GDM1 (cell line): ENCODE data around the gene SPOCK1.

ENCODE experiments used
- DNase-seq: peaks from one replicate; lab custom pipeline; 2025; lab: John Stamatoyannopoulos, UW

The SPOCK1 gene

DNA sequence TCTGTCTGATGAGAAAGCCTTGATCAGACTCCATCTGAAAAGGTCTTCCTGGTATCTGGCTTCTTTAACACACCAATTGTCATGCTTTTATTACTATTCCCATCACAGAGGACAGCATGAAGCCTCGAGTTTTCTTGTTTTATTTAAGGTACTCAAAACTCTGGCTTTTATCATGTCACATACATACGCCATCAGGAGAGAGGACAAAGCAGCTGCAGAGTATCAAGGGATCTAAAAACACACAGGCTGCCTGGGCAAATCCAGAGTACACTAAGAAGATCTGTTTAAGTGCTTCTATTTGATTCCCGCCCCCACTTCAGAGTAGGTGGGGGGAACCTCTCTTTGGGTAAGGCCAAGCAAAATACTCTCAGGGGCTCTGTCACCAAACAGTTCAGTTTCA is 277.2 kb downstream of the SPOCK1 start:
- no peak for DNase-seq

DNA sequence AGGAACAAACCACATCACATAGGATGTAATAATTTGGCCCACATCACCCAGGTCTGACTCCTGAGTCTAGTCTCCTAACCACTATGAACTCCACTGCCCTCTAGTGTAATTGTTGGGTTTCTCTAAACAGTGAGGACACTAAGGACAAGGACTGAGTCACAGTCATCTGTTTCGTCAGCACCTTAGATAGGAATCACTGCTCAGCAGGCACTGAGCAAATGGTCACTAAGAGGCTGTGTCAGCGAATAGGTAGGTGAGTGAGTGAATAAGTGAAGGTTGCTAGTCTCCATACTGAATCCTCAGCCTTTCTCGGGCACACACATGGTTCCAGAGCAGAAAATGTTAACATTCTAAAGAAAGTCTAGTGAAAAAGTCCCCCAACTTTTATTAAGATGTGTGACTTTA is 278.6 kb downstream of the SPOCK1 start:
- no peak for DNase-seq

DNA sequence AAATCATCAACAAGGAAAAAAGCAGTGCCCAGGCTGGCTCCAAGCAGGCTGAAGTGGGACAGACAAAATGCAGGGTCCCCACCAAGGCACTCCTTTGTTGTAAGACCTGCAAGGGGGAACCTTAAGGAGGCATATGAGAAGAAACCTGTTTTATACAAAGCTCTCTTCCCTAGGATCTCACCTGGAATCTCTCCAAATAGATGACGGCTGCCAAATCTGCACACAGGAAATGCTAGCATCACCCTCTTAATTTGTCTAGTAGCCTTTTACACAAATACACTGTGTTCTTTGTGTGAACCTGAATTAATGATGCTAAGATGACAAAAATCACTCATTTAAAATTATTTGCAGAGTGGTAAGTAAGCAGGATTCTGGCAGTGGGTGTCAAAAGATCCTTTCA is 280.2 kb downstream of the SPOCK1 start:
- DNase-seq, result no peak

DNA sequence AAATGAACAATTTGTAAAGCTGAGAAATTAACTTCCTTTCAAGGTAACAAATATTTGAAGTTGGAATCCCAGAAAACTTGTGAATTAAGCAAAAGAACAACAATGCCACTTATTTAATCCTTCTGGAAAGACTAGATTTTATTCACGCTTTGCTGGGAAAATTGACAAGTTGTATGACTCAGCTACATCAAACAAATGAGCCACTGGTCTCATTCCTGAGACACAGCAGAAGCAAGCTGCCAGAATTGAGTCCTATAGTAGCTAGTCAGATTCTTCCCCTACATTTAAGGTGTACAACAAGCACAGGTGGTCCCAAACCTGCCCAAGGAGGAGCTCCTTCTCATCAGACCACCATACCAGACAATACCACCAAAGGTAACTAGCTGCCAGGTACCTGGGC is 280.7 kb downstream of the SPOCK1 start:
- no peak for DNase-seq

DNA sequence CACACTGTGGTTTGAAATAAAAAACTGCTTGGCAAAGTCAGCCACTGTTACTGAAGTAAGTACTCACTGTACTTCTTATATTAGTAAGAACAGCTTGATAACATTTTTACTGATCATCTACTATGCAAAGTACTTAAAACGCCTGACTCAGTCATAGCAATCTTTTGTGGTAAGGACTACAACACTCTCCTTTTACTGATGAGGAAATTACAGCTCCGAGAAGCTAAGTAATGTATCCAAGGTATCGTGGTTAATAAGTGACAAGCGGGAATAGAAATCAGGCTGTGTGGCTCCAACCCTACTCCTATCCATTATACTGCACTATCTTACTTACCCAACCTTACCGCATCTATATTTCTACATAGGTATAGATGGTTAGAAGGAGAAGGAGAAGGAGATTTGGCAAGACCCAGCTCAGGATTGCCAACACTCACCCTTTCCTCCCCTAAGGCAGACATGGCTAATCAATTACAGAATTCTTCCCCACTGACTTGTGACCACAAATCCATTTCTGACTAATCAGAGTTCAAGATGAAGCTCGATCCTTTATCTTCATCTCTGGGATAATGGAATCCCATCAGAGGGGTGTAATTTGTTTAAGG is 281.4 kb downstream of the SPOCK1 start:
- DNase-seq, result no peak

DNA sequence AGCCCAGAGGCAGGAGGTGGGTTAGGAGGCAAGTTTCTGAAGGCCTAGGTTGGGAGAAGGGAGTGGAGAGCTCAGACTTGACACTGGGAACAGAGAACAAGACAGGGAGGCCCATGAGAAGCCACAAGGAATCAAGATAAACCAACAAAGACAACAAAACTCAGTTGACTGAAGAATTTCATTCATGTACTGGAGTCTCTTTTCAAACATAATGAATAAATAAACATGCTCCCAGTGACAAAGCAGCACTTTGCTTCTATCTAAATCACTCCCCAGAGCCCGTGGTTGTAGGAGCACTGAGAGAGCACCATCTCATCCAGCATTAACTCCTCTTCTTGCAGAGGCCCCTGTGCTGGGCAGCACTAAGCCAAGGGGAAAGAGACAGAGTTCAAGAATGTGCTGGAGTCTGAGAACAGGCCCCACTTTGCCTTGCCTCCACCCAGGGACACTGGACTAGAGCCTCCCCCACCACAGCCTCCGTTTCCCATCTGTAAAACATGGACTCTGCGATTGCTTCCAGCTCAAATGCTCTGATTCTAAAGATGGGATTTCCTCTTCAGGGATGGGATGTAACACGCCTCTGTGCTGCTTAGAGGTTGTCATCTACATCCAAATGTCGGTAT is 282.0 kb downstream of the SPOCK1 start:
- no peak for DNase-seq

DNA sequence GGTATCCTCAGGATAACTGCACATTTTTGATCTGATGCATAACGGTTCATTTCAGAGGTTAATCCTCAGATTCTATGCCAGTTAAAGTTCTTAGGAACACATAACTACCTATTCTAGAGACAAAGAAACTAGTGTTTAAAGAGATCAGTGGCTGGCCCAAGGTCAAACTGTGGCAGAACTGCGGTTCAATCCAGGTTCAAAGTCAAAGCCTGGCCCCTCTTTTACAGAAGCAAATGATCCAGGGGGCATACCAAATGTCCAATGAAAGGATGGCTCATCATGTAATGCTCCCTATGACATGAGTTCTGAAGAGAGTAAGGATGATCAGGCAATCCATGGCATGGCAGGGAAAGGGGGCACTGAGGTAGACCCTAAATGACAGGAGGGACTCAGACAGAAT is 283.3 kb downstream of the SPOCK1 start:
- DNase-seq, result no peak

DNA sequence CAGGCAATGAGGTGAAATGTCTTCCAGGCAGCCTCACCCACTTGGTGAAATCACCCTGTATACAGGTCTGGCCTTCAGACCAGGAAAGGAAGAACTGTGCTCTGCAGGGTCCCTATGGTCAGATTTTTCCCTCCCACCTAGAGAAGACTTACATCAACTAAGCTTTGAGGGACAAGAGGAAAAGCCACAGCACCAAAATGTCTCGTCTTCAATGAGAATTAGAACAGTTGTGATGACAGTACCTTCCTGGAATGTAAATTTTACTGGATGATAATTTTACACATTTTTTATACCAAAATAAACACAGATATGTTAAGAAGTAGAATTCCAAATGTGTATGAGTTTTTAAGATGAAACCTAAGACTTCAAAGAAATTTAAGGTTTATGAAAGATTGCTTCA is 283.9 kb downstream of the SPOCK1 start:
- DNase-seq, result no peak

DNA sequence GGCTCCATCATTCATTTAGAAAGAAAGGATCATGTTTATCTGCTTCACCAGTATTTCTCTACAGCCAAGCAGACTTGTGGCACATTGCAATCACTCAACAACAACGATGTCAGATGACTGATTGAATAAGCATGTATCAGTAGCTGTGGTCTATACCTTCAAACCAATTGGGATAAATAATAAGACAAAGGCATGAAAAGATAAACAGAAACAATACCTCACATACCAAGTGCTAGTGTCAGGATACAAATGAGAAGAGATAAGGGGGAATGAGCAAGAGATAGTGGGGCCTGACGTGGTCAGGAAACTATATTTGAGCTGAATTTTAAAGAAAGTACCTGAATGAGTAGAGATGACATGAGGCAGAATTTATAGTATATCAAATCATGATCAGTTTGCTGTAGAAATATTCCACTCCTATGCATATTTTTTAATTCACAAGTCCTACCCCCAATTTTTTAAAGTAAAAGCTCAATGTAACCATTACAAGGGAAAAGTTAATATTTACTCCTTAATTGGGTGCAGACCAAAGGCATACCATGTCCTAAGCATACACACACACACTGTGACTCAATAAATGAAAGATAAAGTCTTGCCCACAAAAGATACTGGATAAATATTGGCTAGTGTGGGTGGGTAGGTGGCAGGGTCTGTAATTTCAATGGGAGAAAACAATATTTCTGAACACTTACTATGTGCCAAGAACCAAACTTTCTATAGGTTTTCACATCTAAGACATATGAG is 284.5 kb downstream of the SPOCK1 start:
- DNase-seq, result no peak

DNA sequence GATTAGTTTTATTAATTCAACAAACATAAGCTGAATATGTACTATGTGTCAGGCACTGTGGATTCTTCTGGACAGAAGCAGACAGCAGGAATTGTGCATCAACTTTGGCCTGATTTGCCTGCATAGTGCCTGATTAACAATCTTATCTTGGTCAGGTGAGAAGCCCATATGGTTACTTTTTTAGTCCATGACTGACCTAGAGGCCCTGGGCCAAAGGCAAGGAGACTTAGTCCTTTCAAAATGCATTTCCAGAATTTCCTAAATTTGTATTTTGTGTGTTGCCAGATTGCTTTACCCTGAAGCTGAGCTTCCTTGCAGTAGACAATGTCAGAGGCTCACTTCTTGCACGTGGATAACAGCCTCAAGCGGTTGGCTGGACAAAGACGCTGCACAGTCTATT is 286.7 kb downstream of the SPOCK1 start:
- DNase-seq, result no peak

DNA sequence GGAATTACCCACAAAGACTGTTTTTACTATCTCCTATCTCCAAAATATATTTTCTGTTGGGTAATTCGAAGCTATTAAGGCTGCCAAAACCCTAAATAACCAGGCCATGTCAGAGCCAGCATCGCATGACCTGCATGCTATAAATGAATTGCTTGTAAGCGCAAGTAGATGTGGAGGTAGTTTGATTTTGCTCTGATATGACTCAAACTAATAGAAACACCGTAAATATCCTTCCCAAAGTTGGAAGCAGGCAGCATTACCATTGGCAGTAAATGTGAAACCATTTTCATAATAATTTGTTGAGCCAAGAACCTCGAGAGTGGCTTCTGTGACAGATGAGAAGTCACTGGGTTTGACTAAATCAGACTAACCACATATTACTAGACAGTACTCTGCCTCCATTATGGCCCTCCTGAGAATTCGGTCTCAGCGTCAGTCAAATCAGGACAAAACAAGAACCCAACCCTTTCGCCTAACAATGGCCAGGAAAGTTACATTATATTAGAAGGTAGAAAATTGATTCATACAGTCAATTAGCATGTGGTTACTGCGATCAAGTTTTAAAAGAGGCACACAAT is 289.8 kb downstream of the SPOCK1 start:
- DNase-seq, result no peak

DNA sequence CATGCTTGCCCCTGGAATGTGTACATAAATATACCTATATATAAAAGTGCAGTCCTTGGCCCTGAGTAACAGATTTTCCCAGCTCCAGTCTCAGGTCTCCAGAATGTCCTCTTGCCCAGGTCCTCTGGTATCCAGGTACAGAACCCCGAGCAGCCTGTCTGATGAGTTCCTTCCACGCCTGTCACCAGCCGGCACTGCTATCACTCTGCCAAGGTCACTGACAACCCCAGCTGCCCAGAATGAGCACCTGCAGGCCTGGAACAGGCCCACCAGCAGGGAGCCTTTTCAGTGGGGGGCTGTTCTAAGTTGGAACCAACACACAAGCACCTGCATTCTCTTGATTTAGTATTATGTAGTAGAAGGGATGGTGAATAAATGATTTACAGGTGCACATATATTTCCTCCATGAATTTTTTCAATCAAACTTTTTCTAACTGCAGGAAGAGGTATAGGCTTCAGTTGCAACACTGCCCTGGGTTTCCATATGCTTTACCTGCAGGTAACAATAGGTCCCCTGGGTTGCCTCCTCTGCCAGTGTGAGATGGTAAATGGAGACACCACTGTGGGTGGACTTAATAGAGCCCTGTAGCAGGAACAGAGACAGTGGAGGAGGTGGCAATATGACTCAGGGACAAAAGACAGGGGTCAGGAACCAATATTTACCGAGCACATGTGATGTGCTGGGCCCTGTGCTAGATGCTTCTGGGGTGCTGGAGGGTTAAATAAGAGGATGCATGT is 291.9 kb downstream of the SPOCK1 start:
- DNase-seq, result no peak

DNA sequence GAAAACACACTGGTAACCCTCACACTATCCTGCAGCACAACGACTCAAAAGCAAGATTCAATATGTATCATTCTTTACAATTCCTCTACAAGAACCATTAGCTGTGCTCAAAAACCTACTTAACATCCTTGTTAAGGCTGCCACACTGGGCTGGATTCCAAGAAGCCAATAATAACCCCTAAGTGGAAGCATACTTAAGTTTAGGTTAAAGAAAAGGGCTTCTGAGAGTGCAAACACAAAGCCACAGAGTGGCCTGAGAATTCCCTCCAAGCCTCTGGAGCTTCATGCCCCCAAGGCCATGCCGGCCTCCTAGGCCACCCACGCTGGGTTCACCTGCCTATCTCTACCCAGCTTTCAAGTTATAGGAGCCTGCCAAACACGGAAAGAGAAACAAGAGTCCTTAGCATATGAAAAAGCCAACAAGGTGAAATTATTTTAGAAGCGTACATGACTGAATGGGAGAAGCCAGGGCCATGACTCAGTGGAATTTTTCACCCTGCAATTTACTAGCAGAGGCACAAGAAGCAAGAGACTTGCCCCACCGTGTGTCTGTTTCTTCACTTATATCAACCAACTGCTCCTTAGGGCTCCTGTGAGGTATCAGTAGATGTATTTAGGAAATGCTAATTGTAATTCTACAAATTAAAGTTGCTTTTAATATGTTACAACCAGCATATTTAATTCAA is 293.0 kb downstream of the SPOCK1 start:
- no peak for DNase-seq

DNA sequence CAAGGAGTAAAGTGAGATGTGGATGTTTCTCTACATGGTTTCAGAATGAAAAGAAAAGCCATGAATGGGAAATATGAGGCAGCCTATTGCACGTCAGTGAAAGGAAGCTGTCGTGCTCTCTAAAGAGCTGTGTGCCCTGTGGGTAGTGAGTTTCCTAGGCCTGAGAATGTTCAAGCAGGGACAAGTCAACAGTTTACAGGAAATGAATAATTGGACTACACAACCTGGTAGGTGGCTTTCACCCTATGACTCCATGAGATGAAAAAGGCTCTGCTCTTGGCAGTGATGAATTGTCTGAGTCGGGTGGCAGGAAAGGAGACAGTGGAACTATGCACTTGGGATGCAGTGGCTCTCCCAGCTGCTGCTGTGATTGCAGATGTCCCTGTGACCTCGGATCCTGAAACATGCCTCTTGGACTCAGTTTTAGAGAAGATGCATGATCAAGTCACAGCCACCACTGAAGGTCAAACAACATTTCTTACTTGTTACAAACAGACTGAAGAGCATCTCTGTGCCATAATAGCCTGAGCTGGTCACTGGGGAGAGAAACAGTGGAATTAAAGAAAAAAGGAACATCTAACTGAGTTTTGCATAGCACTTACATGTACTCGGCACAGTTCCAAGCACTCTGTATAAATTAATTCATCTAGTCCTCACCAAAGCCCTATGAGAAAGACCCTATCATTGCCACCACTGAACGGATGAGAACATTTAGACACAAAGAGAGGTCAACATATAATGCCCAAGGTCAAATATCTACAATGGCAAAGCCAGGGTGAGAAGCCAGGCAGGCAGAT is 293.7 kb downstream of the SPOCK1 start:
- no peak for DNase-seq

DNA sequence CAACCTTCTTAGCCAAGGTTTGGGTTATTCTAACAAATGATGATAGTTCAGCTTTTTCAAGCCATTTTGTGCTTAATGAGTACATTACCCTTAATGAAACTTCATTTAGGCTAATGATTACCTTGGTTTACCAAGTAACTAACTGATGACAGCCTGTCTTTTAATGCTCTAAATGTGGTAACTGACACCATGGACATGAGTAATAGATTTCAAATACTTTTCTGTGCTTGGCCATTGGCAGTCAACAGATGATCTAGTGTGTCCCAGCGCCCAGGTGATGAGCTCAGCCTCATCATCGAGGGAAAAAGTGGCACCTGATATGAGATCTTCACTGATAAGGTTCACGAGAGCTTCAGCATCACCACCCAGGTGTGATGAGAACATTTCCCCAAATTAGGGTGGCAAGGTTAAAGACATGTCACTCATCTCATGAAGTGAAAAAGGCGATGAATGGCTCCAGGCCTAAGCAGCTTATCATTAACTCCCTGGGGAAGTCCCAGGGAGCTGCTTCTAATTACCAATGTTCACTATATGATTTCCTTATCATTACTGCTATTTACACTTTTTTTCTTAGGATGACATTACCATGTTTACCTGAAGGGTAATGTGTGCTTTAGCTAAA is 296.0 kb downstream of the SPOCK1 start:
- no peak for DNase-seq

DNA sequence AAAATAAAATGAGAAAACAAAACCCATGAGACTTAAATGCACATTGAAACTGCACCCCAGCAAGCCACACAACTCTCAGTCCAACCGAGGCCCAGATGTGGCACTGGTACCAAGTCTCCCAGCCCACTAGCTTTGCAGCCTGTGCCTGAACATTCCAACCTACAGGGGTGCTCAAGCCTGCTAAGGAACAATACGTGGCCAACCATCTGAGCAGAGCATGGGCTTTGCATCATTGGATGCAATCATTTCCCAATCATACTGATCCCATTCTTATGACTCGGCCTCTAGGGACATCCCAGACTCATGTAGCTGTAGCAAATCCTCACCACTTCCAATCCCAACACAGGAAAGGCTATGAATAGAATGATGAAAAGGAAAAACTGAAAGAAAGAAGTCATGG is 297.2 kb downstream of the SPOCK1 start:
- DNase-seq, result no peak

DNA sequence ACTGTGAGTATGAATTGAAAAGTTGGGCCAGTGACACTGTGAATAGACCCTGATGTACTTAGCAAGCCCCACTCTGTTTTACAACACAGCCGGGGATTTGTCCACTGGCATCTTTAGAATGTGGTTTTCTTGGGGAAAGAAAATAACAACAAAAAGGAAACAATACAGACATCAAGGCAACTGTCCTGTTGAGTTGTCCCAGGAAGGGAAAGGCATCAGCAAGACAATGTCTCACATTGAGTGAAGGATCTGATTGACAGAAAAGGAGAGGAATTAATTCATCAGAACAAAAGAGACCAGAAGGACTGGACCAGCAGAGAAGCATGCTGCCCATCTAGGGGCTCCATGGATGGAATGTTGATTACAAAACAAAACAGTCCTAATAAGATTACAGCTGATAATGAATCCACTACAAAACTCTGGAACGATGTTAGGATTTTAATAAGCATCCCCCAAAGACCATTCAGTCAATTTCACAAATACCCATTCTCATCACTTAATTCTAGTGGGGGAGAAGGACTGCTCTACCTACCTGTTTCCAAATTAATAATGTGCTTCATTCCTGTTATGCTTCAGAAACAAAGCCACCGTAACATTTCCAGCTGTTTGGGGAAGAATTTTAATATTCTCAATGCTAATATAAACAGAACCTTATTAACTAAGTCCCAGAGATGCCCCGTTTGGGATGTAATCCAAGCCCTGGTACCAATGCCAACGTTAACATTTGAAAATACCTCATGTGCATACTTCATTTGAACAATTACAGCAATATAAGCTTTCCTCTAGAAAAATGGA is 298.0 kb downstream of the SPOCK1 start:
- DNase-seq, result no peak

DNA sequence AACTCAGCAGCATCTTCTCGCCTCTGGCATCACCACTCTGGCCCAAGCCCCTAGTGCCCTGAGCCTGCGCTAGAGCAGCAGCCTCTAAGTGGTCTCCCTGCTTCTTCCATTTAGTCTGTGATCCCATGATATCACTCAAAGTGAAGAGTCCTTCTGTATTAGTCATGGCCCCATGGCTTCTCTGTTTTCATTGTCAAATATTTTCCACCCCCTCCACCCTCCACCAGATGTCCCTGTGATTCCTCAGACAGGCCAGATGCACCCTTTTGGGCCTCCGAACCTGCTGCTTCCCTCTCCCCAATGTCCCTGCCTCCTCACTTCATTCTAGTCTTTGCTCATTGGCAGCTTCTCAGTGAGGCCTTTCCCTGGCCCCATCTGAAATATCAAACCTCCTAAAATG is 299.2 kb downstream of the SPOCK1 start:
- no peak for DNase-seq

DNA sequence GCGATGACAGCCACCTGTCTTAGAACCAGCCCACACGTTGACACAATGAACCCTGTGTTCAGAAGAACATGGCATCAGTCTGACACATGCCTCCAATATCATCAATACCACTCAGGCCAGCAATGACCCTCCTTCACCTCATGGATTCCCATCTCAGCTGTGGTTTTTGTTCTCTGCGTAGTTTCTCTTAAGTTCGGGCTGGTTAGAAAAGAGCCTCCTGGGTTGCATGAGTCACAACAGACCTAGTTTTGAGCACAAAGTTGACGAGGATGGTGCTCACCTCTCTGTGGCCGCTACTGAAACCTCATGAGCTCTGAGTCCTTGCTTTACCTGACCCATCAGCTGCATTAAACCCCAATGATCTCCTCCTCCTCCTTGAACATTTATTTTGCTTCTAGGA is 299.9 kb downstream of the SPOCK1 start:
- no peak for DNase-seq

DNA sequence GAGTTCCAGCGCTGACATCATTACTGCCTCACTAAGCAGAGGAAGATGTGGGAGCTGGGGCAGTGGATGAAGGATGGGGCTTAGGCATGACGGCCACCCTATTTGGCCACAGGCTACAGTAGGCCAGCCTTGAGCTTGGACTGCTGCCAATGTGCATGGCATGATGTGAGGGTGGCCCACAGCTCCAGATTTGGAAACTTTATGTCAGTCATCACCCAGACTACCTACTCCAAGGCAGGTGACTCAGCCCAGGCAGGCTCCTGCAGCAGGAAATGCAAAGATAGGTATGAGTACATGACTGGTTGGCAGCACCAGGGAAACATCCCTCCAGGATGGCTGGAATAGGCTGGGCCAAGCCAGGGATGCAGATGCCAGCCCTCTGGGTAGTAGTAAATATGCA is 303.6 kb downstream of the SPOCK1 start:
- no peak for DNase-seq
